ENCODE results near the gene FAM25A. TPM values are rescaled to one million over a fixed set of nuclear protein-coding genes. Genes with fewer than 3 reads are reported as not detected.

Gene FAM25A
- total RNA-seq, 1 experiment from 2014 or later = 11.4 TPM

GRCh38 chr10:87053577-87054181 lies 33.6 kb downstream of the FAM25A start:
- intact Hi-C loops (cut with micrococcal nuclease; ENCODE audit: unreplicated experiment) = no loop called here
- Histone ChIP-seq H2AFZ (no peak overlapping the region), H3K4me1 (replicated peaks; ENCODE audit: insufficient read depth) (no peaks in the 10 kb centered on the region), H3K4me2 (no peak overlapping the region), H3F3A (ENCODE audit: insufficient read depth, low read depth) (no peaks in the 10 kb centered on the region), H3K4me3 (no peak overlapping the region), H3K9me3 (ENCODE audit: insufficient read depth, low read depth) (no peaks in the 10 kb centered on the region), H3K27me3 (ENCODE audit: insufficient read depth, low read depth) (no peaks in the 10 kb centered on the region), H3K79me2 (ENCODE audit: low read depth) (no peaks in the 10 kb centered on the region), H3K27ac (no peak overlapping the region), H3K9me2 (ENCODE audit: insufficient read depth) (no peaks in the 10 kb centered on the region), H4K20me1 (ENCODE audit: insufficient read depth) (no peaks in the 10 kb centered on the region), H3K36me3 (ENCODE audit: low read depth) (no peaks in the 10 kb centered on the region; the same call in 1 of the 2 replicates)
- DNase-seq = no peak
- BruUV-seq (replicated peaks) = no TSS peak
- no peak for TF ChIP-seq CTCF (conservative IDR thresholded peaks at IDR 0.05)
- TF ChIP-seq EZH2 (IDR thresholded peaks at IDR 0.05; ENCODE audit: low read depth) = no peak
- ChIA-PET CTCF (no interaction called here), POLR2A (ENCODE audit: unreplicated experiment) (no interaction called here)

GRCh38 chr10:87054373-87055295 lies 34.5 kb downstream of the FAM25A start:
- no peak overlapping the region for H3K4me2 ChIP-seq
- intact Hi-C loops (cut with micrococcal nuclease; ENCODE audit: unreplicated experiment) = no loop called here
- no peaks in the 10 kb centered on the region for H3K9me2 ChIP-seq (ENCODE audit: insufficient read depth)
- no peaks in the 10 kb centered on the region for H3K79me2 ChIP-seq (ENCODE audit: low read depth)
- no peak for DNase-seq
- CTCF ChIA-PET = no interaction called here
- no peak overlapping the region for H2AFZ ChIP-seq
- H3F3A ChIP-seq (ENCODE audit: insufficient read depth, low read depth) = no peaks in the 10 kb centered on the region
- no peaks in the 10 kb centered on the region for H3K4me1 ChIP-seq (replicated peaks; ENCODE audit: insufficient read depth)
- H3K27ac ChIP-seq = no peak overlapping the region
- H3K4me3 ChIP-seq = no peak overlapping the region
- TF ChIP-seq CTCF (conservative IDR thresholded peaks at IDR 0.05) = no peak
- no peak for TF ChIP-seq EZH2 (IDR thresholded peaks at IDR 0.05; ENCODE audit: low read depth)
- H4K20me1 ChIP-seq (ENCODE audit: insufficient read depth) = no peaks in the 10 kb centered on the region
- no peaks in the 10 kb centered on the region for H3K9me3 ChIP-seq (ENCODE audit: insufficient read depth, low read depth)
- H3K36me3 ChIP-seq (ENCODE audit: low read depth) = peaks cover 8% of the 10 kb centered on the region
- POLR2A ChIA-PET (ENCODE audit: unreplicated experiment) = no interaction called here
- no peaks in the 10 kb centered on the region for H3K27me3 ChIP-seq (ENCODE audit: insufficient read depth, low read depth)
- BruUV-seq (replicated peaks) = no TSS peak

- Histone ChIP-seq H3F3A (ENCODE audit: insufficient read depth, low read depth) (no peaks in the 10 kb centered on the region), H3K27me3 (ENCODE audit: insufficient read depth, low read depth) (no peaks in the 10 kb centered on the region), H2AFZ (no peak overlapping the region), H3K4me3 (no peak overlapping the region), H4K20me1 (ENCODE audit: insufficient read depth) (no peaks in the 10 kb centered on the region), H3K79me2 (ENCODE audit: low read depth) (no peaks in the 10 kb centered on the region), H3K4me1 (replicated peaks; ENCODE audit: insufficient read depth) (no peaks in the 10 kb centered on the region), H3K4me2 (no peak overlapping the region), H3K9me2 (ENCODE audit: insufficient read depth) (no peaks in the 10 kb centered on the region), H3K36me3 (ENCODE audit: low read depth) (peaks cover 18% of the 10 kb centered on the region), H3K9me3 (ENCODE audit: insufficient read depth, low read depth) (no peaks in the 10 kb centered on the region), H3K27ac (no peak overlapping the region)
- intact Hi-C loops (cut with micrococcal nuclease; ENCODE audit: unreplicated experiment) = no loop called here
- POLR2A ChIA-PET (ENCODE audit: unreplicated experiment) = no interaction called here
- DNase-seq = no peak
- CTCF ChIA-PET = no interaction called here
- no TSS peak for BruUV-seq (replicated peaks)
- TF ChIP-seq EZH2 (IDR thresholded peaks at IDR 0.05; ENCODE audit: low read depth) = no peak
- TF ChIP-seq CTCF (conservative IDR thresholded peaks at IDR 0.05) = no peak
These were observed 38.1 kb downstream of the FAM25A start for GRCh38 chr10:87058171-87058570.
